Activated T-cell treated with anti-CD3 and anti-CD28 coated beads for 4 hours (primary cell): ENCODE measurements around the gene XRCC1.
A peak's percentile ranks its signal among the peaks of the same experiment; 100 is the strongest.

ENCODE experiments used
- DNase-seq: peaks from one replicate; pipeline ENCODE4 v3.0.0-alpha.2; 2020

Gene XRCC1

GRCh38 chr19:43510713-43511112 lies 64.6 kb downstream of the XRCC1 start:
- no peak for DNase-seq

- no peak for DNase-seq
Observed at GRCh38 chr19:43507880-43508279, 67.4 kb downstream of the XRCC1 start.

GRCh38 chr19:43506629-43507028 lies 68.7 kb downstream of the XRCC1 start:
- no peak for DNase-seq

GRCh38 chr19:43505941-43506340 lies 69.4 kb downstream of the XRCC1 start:
- DNase-seq: no peak

- no peak for DNase-seq
Observed at GRCh38 chr19:43505186-43505456, 70.2 kb downstream of the XRCC1 start.

GRCh38 chr19:43504426-43505185 lies 70.7 kb downstream of the XRCC1 start, which contains the start of gene PHLDB3:
TSS of gene PHLDB3 (minus strand) at chr19:43504746. CDS start at chr19:43504118, 628 bp downstream.
- peak; percentile 36 for DNase-seq

- DNase-seq: peak; percentile 100
Observed at GRCh38 chr19:43503501-43504425, 71.6 kb downstream of the XRCC1 start.

GRCh38 chr19:43502419-43502976 lies 72.8 kb downstream of the XRCC1 start:
- no peak for DNase-seq

GRCh38 chr19:43501661-43502418 lies 73.5 kb downstream of the XRCC1 start:
- DNase-seq: no peak

- DNase-seq: no peak
Observed at GRCh38 chr19:43499042-43499441, 76.3 kb downstream of the XRCC1 start.

- no peak for DNase-seq
Observed at GRCh38 chr19:43498233-43498842, 77.0 kb downstream of the XRCC1 start.

- DNase-seq: no peak
Observed at GRCh38 chr19:43496960-43497359, 78.4 kb downstream of the XRCC1 start.

- no peak for DNase-seq
Observed at GRCh38 chr19:43495082-43495481, 80.2 kb downstream of the XRCC1 start.
